ENCODE measurements around the gene ZMAT2. TPM values are rescaled to one million over a fixed set of nuclear protein-coding genes. Genes with fewer than 3 reads are reported as not detected.

ZMAT2 gene
- total and polyA plus RNA-seq, 10 of the 15 experiments (the other 5 are each of a cell fraction or from before 2014, with no cell fraction given): 28.1 to 102 (median 42.9) TPM

- FAIRE-seq: no peak
- RAD21 ChIA-PET (ENCODE audit: unreplicated experiment): no interaction called here
- in situ Hi-C loops (cut with MboI): no loop called here
- POLR2A ChIA-PET: no interaction called here
- no peak overlapping the region for H2AFZ ChIP-seq (ENCODE audit: control insufficient read depth, low read depth, low read length)
- no peaks in the 10 kb centered on the region for H4K20me1 ChIP-seq (ENCODE audit: control insufficient read depth, insufficient read depth)
- no peak overlapping the region for H3K9ac ChIP-seq (ENCODE audit: control insufficient read depth, insufficient read depth, low read length)
- H3K4me1 ChIP-seq (ENCODE audit: control insufficient read depth, insufficient read depth, low read length): no peaks in the 10 kb centered on the region
- H3K4me2 ChIP-seq (ENCODE audit: control insufficient read depth, insufficient read depth): no peak overlapping the region
- DNase-seq (ENCODE audit: low read depth, low spot score): no peak
- WGBS (ENCODE audit: insufficient coverage, insufficient replicate concordance, low lambda C conversion rate, missing lambda C conversion rate): 69% methylated on average over 1 of the region's 1 CpG
- TF ChIP-seq ZNF384 (IDR thresholded peaks at IDR 0.05; ENCODE audit: borderline replicate concordance, low read depth, low read length) (no peak), JUND (IDR thresholded peaks at IDR 0.05; ENCODE audit: low read depth, low read length) (no peak), POLR2AphosphoS2 (IDR thresholded peaks at IDR 0.05; ENCODE audit: low read depth, low read length) (no peak), RFX5 (IDR thresholded peaks at IDR 0.05; ENCODE audit: low read depth, low read length) (no peak), NFXL1 (IDR thresholded peaks at IDR 0.05; ENCODE audit: borderline replicate concordance) (no peak), CBX3 (IDR thresholded peaks at IDR 0.05; ENCODE audit: borderline replicate concordance, low read depth) (no peak), NFYB (IDR thresholded peaks at IDR 0.05; ENCODE audit: insufficient read depth, low read depth, low read length) (no peak), ATF2 (IDR thresholded peaks at IDR 0.05; ENCODE audit: low read length) (no peak), POLR2AphosphoS5 (IDR thresholded peaks at IDR 0.05; ENCODE audit: low read length) (no peak), HSF1 (IDR thresholded peaks at IDR 0.05; ENCODE audit: low read depth, low read length) (no peak), NRF1 (conservative IDR thresholded peaks at IDR 0.05; ENCODE audit: low read depth, low read length) (no peak), SKIL (IDR thresholded peaks at IDR 0.05; ENCODE audit: low read depth, poor library complexity, severe bottlenecking) (no peak), RAD21 (IDR thresholded peaks at IDR 0.05; ENCODE audit: insufficient read depth, low read depth, low read length) (no peak), MEF2A (IDR thresholded peaks at IDR 0.05; ENCODE audit: insufficient read depth, low read depth, low read length) (no peak), RELB (IDR thresholded peaks at IDR 0.05; ENCODE audit: low read depth) (no peak), WRNIP1 (IDR thresholded peaks at IDR 0.05; ENCODE audit: borderline replicate concordance, low read depth, low read length) (no peak), GABPA (IDR thresholded peaks at IDR 0.05; ENCODE audit: low read depth) (no peak), STAT1 (conservative IDR thresholded peaks at IDR 0.05) (no peak)
- H3K27ac ChIP-seq (ENCODE audit: control insufficient read depth, insufficient read depth): no peak overlapping the region
- H3K79me2 ChIP-seq (ENCODE audit: control insufficient read depth, insufficient read depth, low read length): no peaks in the 10 kb centered on the region
- intact Hi-C loops (cut with micrococcal nuclease; ENCODE audit: unreplicated experiment): loop anchor here (5.0 to 10.0 kb wide), 2 partner anchors 471 to 901 kb away; partner anchors contain the start of gene DIAPH1
- no peak overlapping the region for H3K4me3 ChIP-seq
- H3K36me3 ChIP-seq (ENCODE audit: control insufficient read depth in 2 of 2, insufficient read depth in 2 of 2, low read length in 1 of 2): no peaks in the 10 kb centered on the region
- CTCF ChIA-PET: no interaction called here
- no TSS peak for BruUV-seq (replicated peaks)
- ATAC-seq: no peak
- H3K9me3 ChIP-seq (replicated peaks; ENCODE audit: control insufficient read depth, insufficient read depth, low read length): no peaks in the 10 kb centered on the region
- SMC1A ChIA-PET (ENCODE audit: uncharacterized antibody, unreplicated experiment): no interaction called here
- no peaks in the 10 kb centered on the region for H3K27me3 ChIP-seq (replicated peaks in 1 of 2; ENCODE audit: control insufficient read depth in 2 of 2, insufficient read depth in 2 of 2, low read length in 1 of 2)
Observed at GRCh38 chr5:140713562-140714094, 13.4 kb downstream of the ZMAT2 start.
